GM18870 (cell line): Measurements from ENCODE around the gene SMIM20.

Experiments
- ATAC-seq: cut with Tn5 transposase; IDR thresholded peaks from one replicate; pipeline ENCODE4 v1.9.1; 2021; ENCODE audit warnings: moderate library complexity; ENCODE audit not compliant: unreplicated experiment

SMIM20 gene

DNA sequence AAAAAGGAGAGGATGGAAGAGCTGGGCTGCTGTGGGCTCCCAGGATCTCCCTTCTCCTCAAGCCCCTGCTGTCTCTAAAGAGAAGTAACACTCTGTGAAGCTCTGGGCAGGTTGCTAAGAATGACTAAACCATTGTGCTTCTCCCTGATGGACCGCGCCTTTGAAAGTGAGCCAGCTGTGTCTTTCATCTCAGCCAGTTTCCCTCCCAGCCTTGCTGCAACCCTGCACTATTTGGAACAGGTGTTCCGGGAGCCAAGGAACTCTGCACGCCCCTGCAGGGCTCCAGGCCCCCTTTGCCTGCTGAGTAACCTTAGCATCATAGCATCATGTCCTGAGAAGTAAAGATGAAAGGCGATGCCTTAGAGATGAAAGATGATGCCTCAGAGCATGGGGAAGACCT lies 39.7 kb downstream of the SMIM20 start:
- no peak for ATAC-seq

DNA sequence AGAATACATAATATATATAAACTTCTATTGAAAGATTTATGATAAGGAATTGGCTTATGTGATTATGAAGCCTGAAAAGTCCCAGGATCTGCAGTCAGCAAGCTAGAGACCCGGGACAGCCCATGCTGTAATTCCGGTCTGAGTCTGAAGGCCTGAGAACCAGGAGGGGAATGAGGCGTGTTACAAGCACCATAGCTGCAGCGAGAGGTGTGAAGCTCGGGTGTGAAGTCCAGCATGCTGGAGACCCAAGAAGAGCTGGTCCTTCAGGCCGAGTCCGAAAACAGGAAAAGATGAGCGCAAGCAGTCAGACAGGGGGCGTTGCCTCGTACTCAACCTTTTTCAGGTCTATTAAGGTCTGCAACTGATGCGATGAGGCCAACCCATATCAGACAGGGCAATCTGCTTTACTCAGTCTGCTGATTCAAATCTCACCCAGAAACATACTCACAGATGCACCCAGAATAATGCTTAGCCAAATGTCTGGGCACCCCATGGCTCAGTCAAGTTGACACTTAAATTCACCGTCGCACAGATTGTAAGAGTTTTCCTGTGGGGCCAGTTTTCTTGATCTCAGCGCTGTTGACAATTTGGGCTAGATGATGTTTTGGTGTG lies 40.4 kb downstream of the SMIM20 start:
- ATAC-seq: no peak

DNA sequence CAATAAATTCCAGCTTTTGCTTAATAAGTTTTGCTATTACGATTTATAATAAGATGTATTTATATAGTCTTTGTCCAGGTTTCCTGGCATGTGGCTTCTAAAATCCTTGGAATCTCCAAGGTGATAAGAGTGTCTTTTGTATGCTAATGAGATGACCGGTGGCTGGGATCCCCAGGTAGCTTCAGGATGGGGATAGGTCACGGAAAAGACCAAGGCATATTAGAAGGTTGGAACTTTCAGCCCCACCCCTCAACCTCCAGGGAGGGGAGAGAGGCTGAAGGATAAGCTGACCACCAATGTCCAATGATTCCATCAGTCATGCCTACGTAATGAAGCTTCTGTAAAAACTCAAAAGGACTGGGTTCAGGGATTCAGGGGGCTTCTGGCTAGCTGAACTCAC lies 41.7 kb downstream of the SMIM20 start:
- no peak for ATAC-seq

- ATAC-seq: no peak
These were observed 42.2 kb downstream of the SMIM20 start for GRCh38 chr4:25956260-25956659.

GRCh38 chr4:25958110-25958509 lies 44.1 kb downstream of the SMIM20 start:
- ATAC-seq: no peak

DNA sequence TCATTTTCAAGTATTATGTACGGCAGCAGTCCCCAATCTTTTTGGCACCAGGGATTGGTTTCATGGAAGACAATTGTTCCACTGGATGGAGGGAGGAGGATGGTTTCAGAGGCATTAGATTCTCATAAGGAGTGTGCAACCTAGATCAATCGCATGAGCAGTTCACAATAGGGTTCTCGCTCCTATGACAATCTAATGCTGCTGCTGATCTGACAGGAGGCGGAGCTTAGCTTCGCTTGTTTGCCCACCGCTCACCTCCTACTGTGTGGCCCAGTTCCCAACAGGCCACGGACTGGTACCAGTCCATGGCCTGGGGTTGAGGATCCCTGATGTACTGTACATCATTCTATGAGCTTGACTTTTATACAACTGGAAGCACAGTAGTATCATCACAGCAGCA lies 48.4 kb downstream of the SMIM20 start:
- no peak for ATAC-seq

- ATAC-seq: no peak
These were observed 51.6 kb downstream of the SMIM20 start for GRCh38 chr4:25965629-25966028.

GRCh38 chr4:25966171-25966570 lies 52.2 kb downstream of the SMIM20 start:
- ATAC-seq: no peak

DNA sequence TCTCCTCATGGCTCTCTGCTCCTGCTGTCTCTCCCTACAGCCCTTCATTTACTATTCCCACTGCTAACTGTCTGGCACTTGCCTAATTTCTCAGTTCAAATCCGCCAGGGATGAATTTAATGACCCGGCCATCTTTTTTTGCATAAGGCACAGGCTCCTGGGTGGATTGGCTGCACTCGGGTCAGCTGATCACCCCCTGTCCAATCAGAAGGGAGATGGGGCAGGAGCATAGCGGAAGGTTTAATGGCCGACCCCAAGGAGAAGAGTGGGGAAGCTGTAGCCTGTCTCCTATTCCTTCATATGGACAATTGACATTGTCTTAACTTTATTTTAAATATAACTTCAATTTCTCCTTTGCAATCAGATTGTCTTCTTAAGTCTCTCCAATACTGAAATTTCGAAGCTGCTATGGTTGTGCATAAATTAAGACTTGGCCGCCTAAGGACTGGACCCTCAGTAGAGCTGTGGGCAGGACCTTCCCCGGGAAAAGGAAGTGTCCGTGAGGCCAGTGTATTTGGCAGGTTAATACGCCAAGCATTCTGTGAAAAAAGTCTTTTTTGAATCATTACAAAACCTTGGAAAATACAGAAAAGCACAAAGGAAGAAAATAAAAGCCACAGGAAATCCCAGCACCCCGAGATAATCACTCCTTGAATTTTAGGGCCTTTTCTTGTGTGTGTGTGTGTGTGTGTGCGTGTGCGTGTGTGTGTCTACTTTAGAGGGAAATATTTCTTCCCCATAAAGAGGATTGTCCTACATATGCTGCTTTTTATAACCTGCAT lies 55.5 kb downstream of the SMIM20 start:
- no peak for ATAC-seq

- ATAC-seq: peak; percentile 67
These were observed 56.2 kb downstream of the SMIM20 start for GRCh38 chr4:25970226-25970675.

DNA sequence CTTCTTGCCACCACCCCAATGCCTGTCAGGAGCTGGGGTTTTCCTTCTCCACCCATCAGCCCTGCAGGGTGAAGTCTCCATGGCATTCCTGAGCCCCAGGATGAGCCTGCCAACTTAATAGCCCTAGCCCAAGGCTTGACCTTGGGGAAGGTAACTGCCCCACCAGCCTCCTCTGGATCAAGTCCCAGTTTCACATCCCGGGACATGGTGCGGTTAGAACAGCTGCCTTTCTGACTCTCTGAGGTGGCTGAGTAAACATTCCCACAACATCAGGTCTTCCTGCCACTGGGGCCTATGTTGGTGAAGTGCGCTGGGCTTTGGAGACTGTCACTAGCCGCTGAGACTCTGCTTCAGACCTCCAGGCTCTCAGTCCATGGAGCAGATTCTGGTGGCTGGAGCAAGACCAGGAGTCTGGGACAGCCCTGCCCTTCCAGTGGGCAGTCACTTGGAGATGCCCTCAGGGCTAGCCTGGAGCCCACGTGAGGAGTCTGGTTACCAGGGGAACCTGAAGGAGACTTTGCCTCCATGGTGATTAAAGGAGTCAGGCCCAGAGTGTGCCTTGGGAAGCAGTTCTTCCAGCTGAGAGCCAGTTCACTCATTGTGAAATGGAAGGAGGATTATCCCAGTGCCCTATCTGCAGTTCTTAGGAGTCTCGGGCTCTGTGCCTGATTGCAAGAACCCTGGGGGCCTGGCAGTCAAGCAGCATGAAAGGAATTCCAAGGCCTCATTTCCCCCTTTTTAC lies 56.8 kb downstream of the SMIM20 start:
- ATAC-seq: no peak

- ATAC-seq: no peak
These were observed 58.3 kb downstream of the SMIM20 start for GRCh38 chr4:25972366-25972765.

DNA sequence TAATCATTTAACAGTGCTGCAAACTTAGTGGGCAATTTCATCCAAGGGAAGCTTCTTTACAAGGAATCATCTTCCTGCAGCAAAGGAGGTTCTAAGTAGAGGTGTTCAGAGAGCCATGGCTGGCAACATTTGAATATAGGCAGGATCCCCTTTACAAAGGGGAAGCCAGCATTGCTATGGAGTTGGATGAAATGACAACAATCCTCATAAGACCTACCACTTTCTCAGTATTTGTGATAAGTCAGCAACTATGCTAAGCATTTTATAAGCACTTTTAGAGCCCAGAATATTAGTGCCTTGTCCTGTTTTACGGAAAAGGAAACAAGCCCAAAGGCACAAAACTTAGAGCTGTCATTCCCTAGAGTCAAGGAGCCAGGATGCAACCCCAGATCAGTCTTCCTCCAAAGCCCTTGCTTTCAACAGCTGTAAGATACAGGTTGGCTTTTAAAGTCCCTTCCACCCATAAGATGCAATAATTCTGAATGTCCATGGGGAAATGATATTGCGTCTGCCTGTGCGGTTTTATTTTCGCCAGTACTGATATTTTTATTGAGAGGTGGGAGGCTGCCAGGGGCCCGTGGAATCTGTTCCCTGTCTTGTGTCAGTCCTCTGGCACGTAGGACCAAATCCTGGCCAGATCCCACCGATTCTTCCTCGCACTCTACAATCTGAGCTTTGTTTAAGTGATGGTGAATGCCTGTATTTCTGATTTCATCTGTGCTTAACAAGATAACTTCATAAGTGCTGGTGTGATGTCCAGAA lies 59.1 kb downstream of the SMIM20 start:
- ATAC-seq: no peak

GRCh38 chr4:25976780-25977179 lies 62.8 kb downstream of the SMIM20 start:
- no peak for ATAC-seq

DNA sequence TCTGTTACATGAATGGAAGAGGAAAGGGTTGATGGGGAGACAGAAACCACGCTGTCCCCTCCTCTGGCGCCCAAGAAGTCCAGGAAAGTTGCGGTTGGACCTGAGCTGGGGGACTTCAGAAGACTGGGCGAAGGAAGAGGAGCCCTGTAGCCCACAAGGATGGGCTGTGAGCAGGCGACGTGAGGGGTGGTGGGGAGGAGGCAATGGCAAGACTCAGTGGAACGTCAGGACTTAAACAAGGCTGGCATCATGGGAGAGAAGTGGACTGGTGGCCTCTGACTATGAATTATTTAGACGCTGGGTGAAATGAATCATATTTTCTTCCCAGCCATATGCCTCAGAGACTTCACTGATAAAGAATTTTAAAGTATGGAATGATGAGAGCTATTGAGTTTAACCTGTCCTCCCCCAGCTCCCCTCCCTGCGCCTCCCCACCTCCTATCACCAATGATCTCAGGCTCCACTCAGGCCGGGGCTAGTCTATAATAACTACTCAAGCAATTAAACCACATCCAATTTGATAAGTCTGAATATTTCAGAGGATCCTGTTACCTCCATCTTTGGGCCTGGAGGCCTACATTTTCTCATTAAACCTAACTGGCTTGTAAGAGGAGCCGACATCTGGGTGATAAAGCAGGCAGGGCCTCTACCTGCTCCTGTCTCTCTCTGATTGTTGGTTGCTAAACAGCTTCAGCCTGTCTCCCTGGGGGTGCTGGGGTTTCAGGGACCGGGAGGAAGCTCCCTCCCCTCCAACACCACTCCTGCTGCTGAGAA lies 63.6 kb downstream of the SMIM20 start:
- no peak for ATAC-seq

- ATAC-seq: no peak
These were observed 64.3 kb downstream of the SMIM20 start for GRCh38 chr4:25978327-25978726.
